ENCODE results near the gene VWA3B. TPM values are rescaled to one million over a fixed set of nuclear protein-coding genes. Genes with fewer than 3 reads are reported as not detected.
"Not testable (repeated sequence)": the region's sequence is repeated elsewhere in the genome, so short reads cannot be mapped to it uniquely, and the experiment has no call there.

VWA3B gene
- polyA plus RNA-seq, 1 experiment: not detected

DNA sequence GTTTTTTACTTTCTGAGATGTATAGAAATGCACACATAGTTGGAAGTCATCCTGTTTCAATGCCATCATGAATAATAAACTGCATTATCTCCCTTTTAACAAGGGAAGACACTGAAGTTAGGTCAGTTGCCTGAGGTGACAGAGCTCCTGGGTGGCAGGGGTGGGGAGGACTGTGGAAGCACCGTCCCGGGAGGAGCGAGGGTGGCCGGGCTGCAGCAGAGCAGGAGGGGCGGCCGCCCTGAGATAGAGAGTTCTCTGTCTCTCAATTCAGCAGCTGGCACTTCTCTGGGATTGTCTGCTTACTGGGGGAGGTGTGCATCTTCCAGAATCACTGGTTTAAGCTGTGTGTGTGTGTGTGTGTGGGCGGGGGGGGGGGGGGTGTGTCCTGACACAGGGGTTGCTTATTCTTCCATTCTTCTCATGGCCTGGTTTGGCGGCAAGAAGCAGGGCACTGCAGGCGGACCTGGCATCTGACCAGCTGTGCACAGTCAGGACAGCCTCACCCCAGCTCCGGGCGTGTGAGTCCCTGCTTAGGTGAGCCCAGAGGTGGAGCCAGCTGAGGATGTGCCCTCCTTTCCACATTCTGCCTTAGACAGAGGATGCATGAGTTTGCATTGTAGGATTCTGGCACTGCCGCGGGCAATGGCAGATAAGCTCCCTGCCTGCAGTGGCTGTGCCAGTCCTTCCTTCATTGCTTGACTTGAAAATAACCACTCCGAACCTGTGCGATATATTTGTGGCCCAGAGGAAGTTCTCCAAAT lies 40.4 kb downstream of the VWA3B start:
- Histone ChIP-seq H3K9me3 (ENCODE audit: control insufficient read depth, insufficient read depth, low read length) (no peaks in the 10 kb centered on the region), H3K4me3 (ENCODE audit: low read depth, low read length) (no peak overlapping the region), H3K27me3 (ENCODE audit: control insufficient read depth, insufficient read depth, low read length) (peaks cover 6% of the 10 kb centered on the region), H3K27ac (ENCODE audit: low read depth, low read length) (no peak overlapping the region)
- no peak for DNase-seq (ENCODE audit: low read depth, low spot score)
- CTCF ChIA-PET: no interaction called here
- POLR2A ChIA-PET: no interaction called here
- TF ChIP-seq, protein P1, sequence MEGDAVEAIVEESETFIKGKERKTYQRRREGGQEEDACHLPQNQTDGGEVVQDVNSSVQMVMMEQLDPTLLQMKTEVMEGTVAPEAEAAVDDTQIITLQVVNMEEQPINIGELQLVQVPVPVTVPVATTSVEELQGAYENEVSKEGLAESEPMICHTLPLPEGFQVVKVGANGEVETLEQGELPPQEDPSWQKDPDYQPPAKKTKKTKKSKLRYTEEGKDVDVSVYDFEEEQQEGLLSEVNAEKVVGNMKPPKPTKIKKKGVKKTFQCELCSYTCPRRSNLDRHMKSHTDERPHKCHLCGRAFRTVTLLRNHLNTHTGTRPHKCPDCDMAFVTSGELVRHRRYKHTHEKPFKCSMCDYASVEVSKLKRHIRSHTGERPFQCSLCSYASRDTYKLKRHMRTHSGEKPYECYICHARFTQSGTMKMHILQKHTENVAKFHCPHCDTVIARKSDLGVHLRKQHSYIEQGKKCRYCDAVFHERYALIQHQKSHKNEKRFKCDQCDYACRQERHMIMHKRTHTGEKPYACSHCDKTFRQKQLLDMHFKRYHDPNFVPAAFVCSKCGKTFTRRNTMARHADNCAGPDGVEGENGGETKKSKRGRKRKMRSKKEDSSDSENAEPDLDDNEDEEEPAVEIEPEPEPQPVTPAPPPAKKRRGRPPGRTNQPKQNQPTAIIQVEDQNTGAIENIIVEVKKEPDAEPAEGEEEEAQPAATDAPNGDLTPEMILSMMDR (IDR thresholded peaks at IDR 0.05; ENCODE audit: low read depth, low read length): no peak

DNA sequence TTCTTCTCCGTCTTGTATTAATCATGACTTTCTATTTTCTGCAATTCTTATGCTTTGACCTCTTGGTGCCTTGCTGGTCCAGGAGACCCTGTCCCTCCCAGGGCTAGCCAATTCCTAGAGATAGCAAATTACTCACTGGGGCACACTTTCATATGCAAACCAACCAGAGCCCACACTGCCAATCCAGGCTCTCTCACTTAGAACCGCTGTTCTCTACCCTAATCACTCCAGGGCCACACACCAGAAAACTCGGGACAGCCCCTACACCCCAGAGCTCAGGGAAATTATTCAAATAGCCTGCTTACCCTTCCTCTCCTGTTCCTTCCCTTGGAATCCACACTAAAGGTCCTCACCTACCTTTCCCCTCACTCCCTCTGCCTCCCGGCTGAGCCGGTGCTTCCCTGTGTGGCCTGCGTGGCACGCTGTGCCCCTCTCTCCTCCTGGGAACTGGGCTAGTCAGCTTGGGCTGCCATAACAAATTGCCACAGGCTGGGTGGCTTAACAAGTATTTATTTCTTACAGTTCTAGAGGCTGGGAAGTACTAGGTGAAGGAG lies 41.7 kb downstream of the VWA3B start:
- Histone ChIP-seq H3K27ac (ENCODE audit: low read depth, low read length) (no peak overlapping the region), H3K4me3 (ENCODE audit: low read depth, low read length) (no peak overlapping the region), H3K9me3 (ENCODE audit: control insufficient read depth, insufficient read depth, low read length) (no peaks in the 10 kb centered on the region), H3K27me3 (ENCODE audit: control insufficient read depth, insufficient read depth, low read length) (peaks cover 5% of the 10 kb centered on the region)
- DNase-seq (ENCODE audit: low read depth, low spot score): no peak
- POLR2A ChIA-PET: no interaction called here
- CTCF ChIA-PET: no interaction called here
- TF ChIP-seq, protein P1 (IDR thresholded peaks at IDR 0.05; ENCODE audit: low read depth, low read length): no peak

DNA sequence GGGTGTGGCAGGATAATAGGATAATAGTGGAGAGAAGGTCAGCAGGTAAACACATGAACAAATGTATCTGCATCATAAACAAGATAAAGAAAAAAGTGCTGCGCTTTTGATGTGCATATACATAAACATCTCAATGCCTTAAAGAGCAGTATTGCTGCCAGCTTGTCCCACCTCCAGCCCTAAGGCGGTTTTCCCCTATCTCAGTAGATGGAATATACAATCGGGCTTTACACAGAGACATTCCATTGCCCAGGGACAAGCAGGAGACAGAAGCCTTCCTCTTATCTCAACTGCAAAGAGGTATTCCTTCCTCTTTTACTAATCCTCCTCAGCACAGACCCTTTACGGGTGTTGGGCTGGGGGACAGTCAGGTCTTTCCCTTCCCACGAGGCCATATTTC lies 43.1 kb downstream of the VWA3B start:
- H3K4me3 ChIP-seq (ENCODE audit: low read depth, low read length); POLR2A ChIA-PET; H3K27me3 ChIP-seq (ENCODE audit: control insufficient read depth, insufficient read depth, low read length); H3K9me3 ChIP-seq (ENCODE audit: control insufficient read depth, insufficient read depth, low read length); CTCF ChIA-PET; DNase-seq (ENCODE audit: low read depth, low spot score); H3K27ac ChIP-seq (ENCODE audit: low read depth, low read length): not testable (repeated sequence)

DNA sequence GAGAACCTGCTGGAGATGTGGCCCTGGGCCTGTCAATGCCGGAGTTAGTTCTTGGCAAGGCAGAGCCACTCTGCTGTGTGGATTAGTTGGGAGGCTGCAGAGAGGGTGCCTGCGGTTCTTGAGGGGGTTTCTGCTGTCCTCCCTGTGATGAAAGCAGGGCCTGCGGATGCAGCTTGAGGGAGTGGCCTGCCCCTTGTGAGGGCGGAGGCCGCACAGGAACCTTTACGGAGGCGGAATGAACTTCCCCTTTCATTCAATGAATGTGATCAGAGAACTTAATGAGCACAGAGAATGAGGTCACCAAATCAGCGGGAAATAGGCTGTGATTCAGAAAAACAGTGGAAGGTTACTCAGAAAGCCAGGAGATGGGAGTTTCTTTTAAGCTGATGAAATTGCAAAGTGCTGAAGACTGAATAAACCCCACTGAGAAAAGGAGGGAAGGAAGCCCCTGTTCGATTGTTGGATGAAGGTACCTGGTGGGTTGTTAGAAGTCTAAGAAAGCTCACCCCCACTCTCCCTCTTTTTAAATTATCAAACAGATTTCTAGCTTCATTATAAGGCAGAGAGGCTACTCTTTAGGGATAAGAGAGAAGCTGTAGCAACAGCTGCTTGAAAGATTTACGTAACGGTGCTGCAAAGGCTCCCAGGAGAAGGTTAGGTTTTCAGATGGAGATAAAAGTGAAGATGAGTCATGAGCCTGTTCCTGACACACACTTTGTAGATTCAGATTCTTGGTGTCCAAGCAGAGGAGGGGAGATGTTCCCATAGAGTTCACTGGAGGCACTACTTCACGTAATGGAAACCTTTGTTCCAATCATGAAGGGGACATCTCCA lies 47.4 kb downstream of the VWA3B start:
- CTCF ChIA-PET: interaction anchor here (0.6 kb wide), 1 partner anchor 27 kb away, joined by 4 read pairs; no protein-coding TSS in a partner anchor
- peaks cover 3% of the 10 kb centered on the region; the same call in 1 of the 2 replicates for H3K9me3 ChIP-seq (ENCODE audit: control insufficient read depth, insufficient read depth, low read length)
- no peak overlapping the region for H3K27ac ChIP-seq (ENCODE audit: low read depth, low read length)
- H3K4me3 ChIP-seq (ENCODE audit: low read depth, low read length): no peak overlapping the region
- DNase-seq (ENCODE audit: low read depth, low spot score): no peak
- TF ChIP-seq, protein P1 (IDR thresholded peaks at IDR 0.05; ENCODE audit: low read depth, low read length): no peak
- POLR2A ChIA-PET: no interaction called here
- H3K27me3 ChIP-seq (ENCODE audit: control insufficient read depth, insufficient read depth, low read length): peaks cover 2% of the 10 kb centered on the region

DNA sequence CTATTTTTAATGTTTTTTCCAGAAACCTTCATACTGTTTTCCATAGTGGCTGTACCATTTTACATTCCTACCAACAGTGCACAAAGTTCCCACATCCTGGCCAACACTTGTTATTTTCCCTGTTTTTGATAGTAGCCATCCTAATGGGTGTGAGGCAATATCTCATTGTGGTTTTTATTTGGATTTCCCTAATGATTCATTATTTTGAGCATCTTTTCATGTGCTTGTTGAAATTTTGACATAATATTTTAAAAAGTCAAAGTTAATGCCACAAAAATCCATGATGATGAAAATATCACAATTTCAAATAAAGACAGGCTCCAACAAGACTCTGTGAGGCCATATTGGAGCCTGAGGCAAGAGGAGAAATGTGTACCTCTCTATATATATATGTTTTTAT lies 50.2 kb downstream of the VWA3B start:
- Histone ChIP-seq H3K9me3 (ENCODE audit: control insufficient read depth, insufficient read depth, low read length) (peaks cover 3% of the 10 kb centered on the region; the same call in 1 of the 2 replicates), H3K4me3 (ENCODE audit: low read depth, low read length) (no peak overlapping the region), H3K27ac (ENCODE audit: low read depth, low read length) (no peak overlapping the region), H3K27me3 (ENCODE audit: control insufficient read depth, insufficient read depth, low read length) (peaks cover 2% of the 10 kb centered on the region)
- ChIA-PET POLR2A (no interaction called here), CTCF (no interaction called here)
- TF ChIP-seq, protein P1 (IDR thresholded peaks at IDR 0.05; ENCODE audit: low read depth, low read length): no peak
- no peak for DNase-seq (ENCODE audit: low read depth, low spot score)

DNA sequence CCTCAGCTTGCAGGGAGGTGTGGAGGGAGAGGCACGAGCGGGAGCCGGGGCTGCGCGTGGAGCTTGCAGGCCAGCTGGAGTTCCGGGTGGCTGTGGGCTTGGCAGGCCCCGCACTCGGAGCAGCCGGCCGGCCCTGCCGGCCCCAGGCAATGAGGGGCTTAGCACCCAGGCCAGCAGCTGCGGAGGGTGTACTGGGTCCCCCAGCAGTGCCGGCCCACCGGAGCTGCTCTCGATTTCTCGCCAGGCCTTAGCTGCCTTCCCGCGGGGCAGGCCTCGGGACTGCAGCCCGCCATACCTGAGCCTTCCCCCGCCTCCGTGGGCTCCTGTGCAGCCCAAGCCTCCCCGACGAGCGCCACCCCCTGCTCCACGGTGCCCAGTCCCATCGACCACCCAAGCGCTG lies 52.0 kb downstream of the VWA3B start:
- POLR2A ChIA-PET; H3K27ac ChIP-seq (ENCODE audit: low read depth, low read length); H3K9me3 ChIP-seq (ENCODE audit: control insufficient read depth, insufficient read depth, low read length); DNase-seq (ENCODE audit: low read depth, low spot score); CTCF ChIA-PET; H3K4me3 ChIP-seq (ENCODE audit: low read depth, low read length); H3K27me3 ChIP-seq (ENCODE audit: control insufficient read depth, insufficient read depth, low read length): not testable (repeated sequence)

Measured in AG04450 (cell line).